ENCODE measurements around the gene SLC45A3.

Gene SLC45A3

DNA sequence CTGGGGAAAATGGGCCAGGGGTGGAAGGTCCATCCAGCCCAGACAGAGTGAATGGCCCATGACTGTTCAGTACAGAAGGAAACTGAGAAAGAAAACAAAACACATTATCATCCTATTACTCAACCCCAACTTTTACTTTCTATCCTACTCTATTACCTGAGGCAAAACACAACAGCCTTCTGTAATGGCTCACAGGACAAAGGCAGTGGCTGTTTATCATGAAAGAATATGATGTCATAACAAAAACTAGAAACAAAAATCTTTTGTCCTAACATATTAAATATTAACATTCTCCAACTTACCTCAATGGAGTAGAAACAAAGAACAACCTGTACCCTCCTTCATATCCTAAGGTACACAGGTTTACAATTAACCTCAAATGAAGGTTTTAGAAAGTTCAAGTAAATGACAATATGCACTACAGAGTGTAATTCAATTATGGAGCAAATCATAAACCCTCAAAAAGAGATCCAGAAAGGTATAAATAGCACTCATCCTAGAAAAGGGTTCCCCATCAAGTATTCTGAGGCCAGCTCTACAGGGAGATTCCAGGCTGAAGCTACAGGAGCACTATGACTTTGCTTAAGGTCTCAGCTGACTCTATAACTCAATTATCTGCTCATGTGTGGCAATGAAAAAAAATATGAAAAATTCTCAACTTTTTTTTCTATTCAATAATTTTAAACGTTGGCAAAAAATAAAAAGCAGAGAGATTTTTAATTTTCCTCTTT, 63.6 kb downstream of the SLC45A3 start:
- FAIRE-seq = peak; percentile 11
- no peak for DNase-seq (ENCODE audit: insufficient read length, low spot score)
- TF ChIP-seq, protein P1, sequence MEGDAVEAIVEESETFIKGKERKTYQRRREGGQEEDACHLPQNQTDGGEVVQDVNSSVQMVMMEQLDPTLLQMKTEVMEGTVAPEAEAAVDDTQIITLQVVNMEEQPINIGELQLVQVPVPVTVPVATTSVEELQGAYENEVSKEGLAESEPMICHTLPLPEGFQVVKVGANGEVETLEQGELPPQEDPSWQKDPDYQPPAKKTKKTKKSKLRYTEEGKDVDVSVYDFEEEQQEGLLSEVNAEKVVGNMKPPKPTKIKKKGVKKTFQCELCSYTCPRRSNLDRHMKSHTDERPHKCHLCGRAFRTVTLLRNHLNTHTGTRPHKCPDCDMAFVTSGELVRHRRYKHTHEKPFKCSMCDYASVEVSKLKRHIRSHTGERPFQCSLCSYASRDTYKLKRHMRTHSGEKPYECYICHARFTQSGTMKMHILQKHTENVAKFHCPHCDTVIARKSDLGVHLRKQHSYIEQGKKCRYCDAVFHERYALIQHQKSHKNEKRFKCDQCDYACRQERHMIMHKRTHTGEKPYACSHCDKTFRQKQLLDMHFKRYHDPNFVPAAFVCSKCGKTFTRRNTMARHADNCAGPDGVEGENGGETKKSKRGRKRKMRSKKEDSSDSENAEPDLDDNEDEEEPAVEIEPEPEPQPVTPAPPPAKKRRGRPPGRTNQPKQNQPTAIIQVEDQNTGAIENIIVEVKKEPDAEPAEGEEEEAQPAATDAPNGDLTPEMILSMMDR (IDR thresholded peaks at IDR 0.05; ENCODE audit: insufficient read depth, missing control alignments) = no peak

DNA sequence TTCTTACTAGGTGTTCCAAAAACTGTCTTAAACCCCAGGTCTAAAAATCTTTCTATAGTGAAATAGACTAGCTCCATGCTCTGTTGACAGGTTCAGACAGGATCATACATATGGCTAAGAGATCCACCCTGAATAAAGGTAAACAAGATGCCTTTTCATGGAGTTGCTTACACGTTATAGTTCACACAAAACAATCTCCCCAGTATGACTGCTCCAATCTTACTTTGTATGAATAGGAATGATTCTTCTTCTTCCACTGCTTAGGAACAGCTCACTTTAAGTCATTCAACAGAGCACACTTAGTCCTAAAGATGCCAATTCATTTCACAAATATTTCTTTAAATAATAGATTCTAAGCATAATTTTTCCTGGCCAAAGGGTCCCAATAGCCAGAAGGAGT, 64.5 kb downstream of the SLC45A3 start:
- DNase-seq (ENCODE audit: insufficient read length, low spot score) = no peak
- TF ChIP-seq, protein P1 (IDR thresholded peaks at IDR 0.05; ENCODE audit: insufficient read depth, missing control alignments) = no peak
- no peak for FAIRE-seq

DNA sequence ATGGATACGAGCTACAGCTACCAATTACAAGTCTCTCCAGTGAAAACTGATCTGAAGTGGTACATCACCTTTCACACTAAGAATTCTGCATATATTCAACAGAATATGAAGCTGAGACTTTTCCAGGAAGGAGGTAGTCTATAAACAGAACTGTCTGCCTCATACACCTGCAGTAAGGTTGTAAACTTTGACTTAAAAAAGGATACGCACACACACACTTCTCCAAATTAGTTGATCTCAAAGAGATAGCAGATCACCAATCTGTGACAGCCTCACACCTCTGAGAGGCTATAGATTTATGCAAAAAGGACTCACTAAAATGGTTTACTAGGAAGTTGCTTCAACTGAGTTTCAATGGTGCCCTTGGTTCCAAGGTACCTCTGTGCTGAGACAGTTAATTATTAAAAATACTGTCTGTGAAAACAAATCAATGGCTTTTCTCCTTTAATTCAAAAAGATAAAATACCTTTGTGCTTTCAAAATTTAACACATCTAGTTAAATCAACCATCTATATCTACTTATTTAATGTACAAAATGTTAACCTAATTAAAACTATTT, 66.4 kb downstream of the SLC45A3 start:
- FAIRE-seq (no peak), DNase-seq (ENCODE audit: insufficient read length, low spot score) (no peak)
- TF ChIP-seq, protein P1 (IDR thresholded peaks at IDR 0.05; ENCODE audit: insufficient read depth, missing control alignments) = no peak

DNA sequence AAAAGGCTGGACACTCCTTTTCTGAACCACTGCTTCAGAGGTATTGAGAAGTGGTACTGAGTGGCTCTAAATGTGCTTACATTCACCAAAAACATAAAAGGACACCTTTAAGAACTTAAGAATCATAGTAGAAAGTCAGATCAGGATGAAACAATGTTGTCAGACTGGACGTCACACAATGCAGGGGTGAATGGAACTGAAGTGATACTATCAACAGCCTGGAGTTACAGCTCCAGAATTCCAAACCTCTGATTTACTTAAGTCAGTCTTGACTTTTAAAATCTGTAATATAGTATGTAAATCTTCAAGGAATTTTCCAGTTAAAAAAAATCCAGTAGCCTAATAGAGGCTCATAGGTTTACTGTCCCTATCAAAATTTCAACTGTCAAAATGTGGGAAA, 67.8 kb downstream of the SLC45A3 start:
- TF ChIP-seq, protein P1 (IDR thresholded peaks at IDR 0.05; ENCODE audit: insufficient read depth, missing control alignments) = no peak
- DNase-seq (ENCODE audit: insufficient read length, low spot score) = no peak
- no peak for FAIRE-seq

DNA sequence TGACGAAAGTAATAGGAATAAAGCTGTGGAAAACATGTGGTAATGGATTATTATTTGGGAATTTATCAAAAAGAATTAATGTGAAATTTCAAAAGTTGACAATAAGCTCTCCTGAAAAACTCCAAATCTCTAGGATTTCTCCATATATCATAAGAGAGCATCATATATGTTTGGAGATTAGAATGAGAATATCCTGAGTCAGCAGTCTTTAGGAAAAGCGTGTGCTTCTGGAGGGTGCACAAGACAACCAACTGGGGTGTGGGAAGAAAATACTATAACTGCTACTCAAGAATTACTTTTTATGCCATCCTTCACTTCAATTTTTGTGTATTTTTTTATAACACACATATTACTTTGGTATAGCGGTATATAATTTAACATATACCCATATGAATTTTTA, 68.2 kb downstream of the SLC45A3 start:
- FAIRE-seq = no peak
- TF ChIP-seq, protein P1 (IDR thresholded peaks at IDR 0.05; ENCODE audit: insufficient read depth, missing control alignments) = no peak

DNA sequence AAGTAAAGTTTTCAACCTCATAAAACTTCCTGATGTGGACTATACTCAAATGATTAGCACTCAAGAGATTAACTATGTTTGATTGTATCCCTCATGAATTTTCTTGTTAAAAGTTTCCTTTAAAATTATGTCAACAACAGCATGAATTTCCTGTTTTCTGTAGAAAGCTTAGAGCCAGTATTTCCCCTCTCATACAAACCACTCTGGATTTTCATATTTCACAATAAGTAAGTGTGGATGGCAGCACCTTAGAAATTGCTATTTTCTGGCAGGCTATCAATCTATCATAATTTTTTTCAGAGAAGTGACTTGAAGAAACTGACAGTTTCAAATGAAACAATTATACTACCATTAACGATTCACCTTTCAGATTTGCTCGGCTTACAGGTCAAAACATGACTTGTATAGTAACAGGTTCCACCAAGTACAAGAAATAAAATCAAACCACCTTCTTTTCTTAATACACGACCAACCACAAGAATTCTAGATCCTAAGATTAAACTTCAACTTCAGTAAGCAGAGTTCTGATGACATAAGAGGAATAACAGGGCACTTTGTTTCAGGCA, 69.3 kb downstream of the SLC45A3 start:
- TF ChIP-seq, protein P1 (IDR thresholded peaks at IDR 0.05; ENCODE audit: insufficient read depth, missing control alignments) = no peak
- DNase-seq (ENCODE audit: insufficient read length, low spot score) = no peak
- FAIRE-seq = no peak

More for the DNA sequence above, 68.2 kb downstream of the SLC45A3 start:
- DNase-seq (ENCODE audit: insufficient read length, low spot score) = no peak

DNA sequence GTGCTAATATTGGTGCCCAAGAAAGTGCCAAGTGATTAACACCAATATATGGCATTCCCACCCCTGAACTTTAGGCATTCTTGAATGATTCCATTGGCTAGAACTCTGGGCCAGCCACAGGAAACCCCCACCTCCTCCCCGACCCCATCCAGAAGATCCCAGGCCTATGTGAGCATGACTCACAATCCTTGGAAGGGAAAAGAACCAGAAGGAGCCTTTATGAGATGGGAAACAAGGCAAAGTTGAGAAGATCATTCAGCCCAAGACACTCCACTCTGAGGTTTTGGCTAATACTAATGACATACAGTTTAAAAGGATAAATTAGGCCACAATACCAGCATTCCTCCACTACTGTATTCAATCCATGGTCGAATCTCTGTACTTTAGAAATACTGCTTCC, 70.3 kb downstream of the SLC45A3 start:
- TF ChIP-seq, protein P1 (IDR thresholded peaks at IDR 0.05; ENCODE audit: insufficient read depth, missing control alignments) = no peak
- FAIRE-seq (peak; percentile 80), DNase-seq (ENCODE audit: insufficient read length, low spot score) (no peak)
